GM12874 (cell line): ENCODE results near the gene SENP3.

Experiments
- CTCF ChIP-seq: IDR thresholded peaks from 2 replicates; pipeline ENCODE4 v1.5.1; 2011; ENCODE audit warnings: low read depth, mild to moderate bottlenecking, control low read depth, low read length, moderate library complexity; ENCODE audit not compliant: insufficient read depth

Gene SENP3

GRCh38 chr17:7606280-7606679 lies 44.6 kb downstream of the SENP3 start:
- TF ChIP-seq CTCF = no peak

GRCh38 chr17:7610641-7611040 lies 48.9 kb downstream of the SENP3 start:
- no peak for TF ChIP-seq CTCF

GRCh38 chr17:7611635-7612293 lies 50.0 kb downstream of the SENP3 start:
- no peak for TF ChIP-seq CTCF

- no peak for TF ChIP-seq CTCF
Observed at GRCh38 chr17:7612294-7612640, 50.5 kb downstream of the SENP3 start.

GRCh38 chr17:7613769-7614424 lies 52.2 kb downstream of the SENP3 start:
- no peak for TF ChIP-seq CTCF

- TF ChIP-seq CTCF = peak; percentile 83
Observed at GRCh38 chr17:7614425-7615264, 52.9 kb downstream of the SENP3 start, which contains the start of gene FXR2. Gene FXR2, minus strand, starts transcription at chr17:7614897. Its CDS starts 365 bp downstream, at chr17:7614532.

GRCh38 chr17:7615265-7615747 lies 53.6 kb downstream of the SENP3 start:
- no peak for TF ChIP-seq CTCF
